ENCODE results near the gene ACVR1C.

The ACVR1C gene

GRCh38 chr2:157509744-157510143 is 118.9 kb downstream of the ACVR1C start:
- TF ChIP-seq EZH2phosphoT487 (IDR thresholded peaks at IDR 0.05; ENCODE audit: low read depth): no peak
- peak; percentile 30; the same call in 1 of the 2 replicates for TF ChIP-seq CTCF (IDR thresholded peaks at IDR 0.05; ENCODE audit: low read depth, low read length)
- no peak overlapping the region for H3K4me2 ChIP-seq (ENCODE audit: low read length)
- H3K79me2 ChIP-seq (ENCODE audit: low read length): no peaks in the 10 kb centered on the region
- H2AFZ ChIP-seq (ENCODE audit: low read depth, low read length): no peak overlapping the region
- H4K20me1 ChIP-seq (ENCODE audit: insufficient read depth, low read length): no peaks in the 10 kb centered on the region
- H3K36me3 ChIP-seq (replicated peaks; ENCODE audit: low read depth, low read length): no peaks in the 10 kb centered on the region
- H3K9ac ChIP-seq (ENCODE audit: low read length): no peak overlapping the region
- peaks cover 9% of the 10 kb centered on the region for H3K4me1 ChIP-seq (ENCODE audit: low read length)
- no peaks in the 10 kb centered on the region for H3K9me3 ChIP-seq (ENCODE audit: insufficient read depth, low read length)
- H3K27me3 ChIP-seq (ENCODE audit: low read depth, low read length): peaks cover 6% of the 10 kb centered on the region; the same call in 1 of the 2 replicates
- H3K27ac ChIP-seq (ENCODE audit: low read length): no peak overlapping the region
- no peak overlapping the region for H3K4me3 ChIP-seq (ENCODE audit: low read length)

- H3K79me2 ChIP-seq (ENCODE audit: low read length): no peaks in the 10 kb centered on the region
- no peak overlapping the region for H3K27ac ChIP-seq (ENCODE audit: low read length)
- no peak overlapping the region for H3K9ac ChIP-seq (ENCODE audit: low read length)
- 0 out of 2 replicates have a peak overlapping the region, but pooled peaks have one; percentile 57 for H2AFZ ChIP-seq (ENCODE audit: low read depth, low read length)
- H3K9me3 ChIP-seq (ENCODE audit: insufficient read depth, low read length): no peaks in the 10 kb centered on the region
- H3K27me3 ChIP-seq (ENCODE audit: low read depth, low read length): peaks cover 6% of the 10 kb centered on the region; the same call in 1 of the 2 replicates
- H4K20me1 ChIP-seq (ENCODE audit: insufficient read depth, low read length): no peaks in the 10 kb centered on the region
- TF ChIP-seq CTCF (IDR thresholded peaks at IDR 0.05; ENCODE audit: low read depth, low read length) (no peak), EZH2phosphoT487 (IDR thresholded peaks at IDR 0.05; ENCODE audit: low read depth) (no peak)
- H3K4me1 ChIP-seq (ENCODE audit: low read length): peaks cover 9% of the 10 kb centered on the region
- H3K4me3 ChIP-seq (ENCODE audit: low read length): 0 out of 2 replicates have a peak overlapping the region, but pooled peaks have one; percentile 15
- H3K36me3 ChIP-seq (replicated peaks; ENCODE audit: low read depth, low read length): no peaks in the 10 kb centered on the region
- H3K4me2 ChIP-seq (ENCODE audit: low read length): peak overlapping the region; percentile 61
Measured at GRCh38 chr2:157508676-157509075, 120.0 kb downstream of the ACVR1C start.

GRCh38 chr2:157506586-157506985 is 122.1 kb downstream of the ACVR1C start:
- Histone ChIP-seq H2AFZ (ENCODE audit: low read depth, low read length) (no peak overlapping the region), H3K9ac (ENCODE audit: low read length) (no peak overlapping the region), H3K4me3 (ENCODE audit: low read length) (no peak overlapping the region), H3K4me2 (ENCODE audit: low read length) (no peak overlapping the region), H3K9me3 (ENCODE audit: insufficient read depth, low read length) (no peaks in the 10 kb centered on the region), H3K36me3 (replicated peaks; ENCODE audit: low read depth, low read length) (no peaks in the 10 kb centered on the region), H4K20me1 (ENCODE audit: insufficient read depth, low read length) (no peaks in the 10 kb centered on the region), H3K27me3 (ENCODE audit: low read depth, low read length) (peaks cover 6% of the 10 kb centered on the region; the same call in 1 of the 2 replicates), H3K4me1 (ENCODE audit: low read length) (peaks cover 9% of the 10 kb centered on the region), H3K79me2 (ENCODE audit: low read length) (no peaks in the 10 kb centered on the region), H3K27ac (ENCODE audit: low read length) (no peak overlapping the region)
- TF ChIP-seq EZH2phosphoT487 (IDR thresholded peaks at IDR 0.05; ENCODE audit: low read depth): no peak
- TF ChIP-seq CTCF (IDR thresholded peaks at IDR 0.05; ENCODE audit: low read depth, low read length): no peak

- H2AFZ ChIP-seq (ENCODE audit: low read depth, low read length): no peak overlapping the region
- no peak overlapping the region for H3K4me2 ChIP-seq (ENCODE audit: low read length)
- H3K79me2 ChIP-seq (ENCODE audit: low read length): no peaks in the 10 kb centered on the region
- no peaks in the 10 kb centered on the region for H4K20me1 ChIP-seq (ENCODE audit: insufficient read depth, low read length)
- no peaks in the 10 kb centered on the region; the same call in 1 of the 2 replicates for H3K27me3 ChIP-seq (ENCODE audit: low read depth, low read length)
- peaks cover 9% of the 10 kb centered on the region for H3K4me1 ChIP-seq (ENCODE audit: low read length)
- H3K4me3 ChIP-seq (ENCODE audit: low read length): no peak overlapping the region
- no peak for TF ChIP-seq EZH2phosphoT487 (IDR thresholded peaks at IDR 0.05; ENCODE audit: low read depth)
- TF ChIP-seq CTCF (IDR thresholded peaks at IDR 0.05; ENCODE audit: low read depth, low read length): no peak
- H3K27ac ChIP-seq (ENCODE audit: low read length): no peak overlapping the region
- no peaks in the 10 kb centered on the region for H3K9me3 ChIP-seq (ENCODE audit: insufficient read depth, low read length)
- no peak overlapping the region for H3K9ac ChIP-seq (ENCODE audit: low read length)
- H3K36me3 ChIP-seq (replicated peaks; ENCODE audit: low read depth, low read length): no peaks in the 10 kb centered on the region
Measured at GRCh38 chr2:157504623-157505022, 124.0 kb downstream of the ACVR1C start.
